ENCODE results near the gene IGSF23. TPM values are rescaled to one million over a fixed set of nuclear protein-coding genes. Genes with fewer than 3 reads are reported as not detected.

IGSF23 gene
- total and polyA plus RNA-seq, 4 donors, result 0.18 to 8.4 TPM; not detected in 2

- ATAC-seq (ENCODE audit: low FRiP score), result no peak
- Histone ChIP-seq H3K4me1 (ENCODE audit: control insufficient read depth in 1 of 2, insufficient read depth in 2 of 2, low read length in 2 of 2) (no peaks in the 10 kb centered on the region), H3K4me3 (ENCODE audit: low read length in 2 of 2) (no peak within 1 kb of the TSS), H3K9me3 (ENCODE audit: control insufficient read depth, low read length) (no peaks in the 10 kb centered on the region), H3K27me3 (ENCODE audit: control insufficient read depth in 1 of 2, insufficient read depth in 2 of 2, low read length in 1 of 2) (no peaks in the 10 kb centered on the region), H3K36me3 (ENCODE audit: control insufficient read depth in 1 of 2, insufficient read depth in 2 of 2, low read length in 1 of 2) (no peaks in the 10 kb centered on the region), H3K27ac (ENCODE audit: low read depth in 1 of 2, low read length in 2 of 2) (no peak within 1 kb of the TSS)
- DNase-seq, result no peak
- WGBS, 2 donors, result 73 to 75% methylated on average over 2 of the region's 2 CpGs
- intact Hi-C loops (cut with DNase I), result no loop called here
Observed at GRCh38 chr19:44671400-44671799, 58.0 kb downstream of the IGSF23 start, which contains the start of gene CEACAM19. Gene CEACAM19, plus strand, starts transcription at chr19:44671482. Its CDS starts 450 bp downstream, at chr19:44671932.

GRCh38 chr19:44672226-44672625 lies 58.9 kb downstream of the IGSF23 start:
- Histone ChIP-seq H3K27me3 (ENCODE audit: control insufficient read depth in 1 of 2, insufficient read depth in 2 of 2, low read length in 1 of 2) (no peaks in the 10 kb centered on the region), H3K4me3 (ENCODE audit: low read length in 2 of 2) (no peak overlapping the region), H3K36me3 (ENCODE audit: control insufficient read depth in 1 of 2, insufficient read depth in 2 of 2, low read length in 1 of 2) (no peaks in the 10 kb centered on the region), H3K4me1 (ENCODE audit: control insufficient read depth in 1 of 2, insufficient read depth in 2 of 2, low read length in 2 of 2) (no peaks in the 10 kb centered on the region), H3K27ac (ENCODE audit: low read depth in 1 of 2, low read length in 2 of 2) (no peak overlapping the region), H3K9me3 (ENCODE audit: control insufficient read depth, low read length) (no peaks in the 10 kb centered on the region)
- ATAC-seq (ENCODE audit: low FRiP score), result no peak
- 81 to 85% methylated on average over 1 of the region's 1 CpG for whole genome bisulfite sequencing, 2 donors
- DNase-seq, result no peak
- intact Hi-C loops (cut with DNase I), result no loop called here

- 82 to 93% methylated on average over 4 of the region's 4 CpGs for WGBS, 2 donors
- DNase-seq, result no peak
- intact Hi-C loops (cut with DNase I), result no loop called here
Observed at GRCh38 chr19:44673510-44673909, 60.1 kb downstream of the IGSF23 start.

GRCh38 chr19:44675521-44675920 lies 62.2 kb downstream of the IGSF23 start:
- no peak for DNase-seq
- H3K4me3 ChIP-seq (ENCODE audit: low read length in 2 of 2), result no peak overlapping the region
- no peak for ATAC-seq (ENCODE audit: low FRiP score)
- H3K27ac ChIP-seq (ENCODE audit: low read depth in 1 of 2, low read length in 2 of 2), result no peak overlapping the region
- intact Hi-C loops (cut with DNase I), result no loop called here
- H3K9me3 ChIP-seq (ENCODE audit: control insufficient read depth, low read length), result no peaks in the 10 kb centered on the region
- H3K27me3 ChIP-seq (ENCODE audit: control insufficient read depth in 1 of 2, insufficient read depth in 2 of 2, low read length in 1 of 2), result no peaks in the 10 kb centered on the region
- H3K4me1 ChIP-seq (ENCODE audit: control insufficient read depth in 1 of 2, insufficient read depth in 2 of 2, low read length in 2 of 2), result no peaks in the 10 kb centered on the region
- no peaks in the 10 kb centered on the region for H3K36me3 ChIP-seq (ENCODE audit: control insufficient read depth in 1 of 2, insufficient read depth in 2 of 2, low read length in 1 of 2)
- 82 to 89% methylated on average over 6 of the region's 6 CpGs for WGBS, 2 donors

More at GRCh38 chr19:44673510-44673909, 60.1 kb downstream of the IGSF23 start:
- H3K36me3 ChIP-seq (ENCODE audit: control insufficient read depth in 1 of 2, insufficient read depth in 2 of 2, low read length in 1 of 2), result no peaks in the 10 kb centered on the region
- ATAC-seq (ENCODE audit: low FRiP score), result no peak
- no peaks in the 10 kb centered on the region for H3K9me3 ChIP-seq (ENCODE audit: control insufficient read depth, low read length)
- no peak overlapping the region for H3K27ac ChIP-seq (ENCODE audit: low read depth in 1 of 2, low read length in 2 of 2)
- no peaks in the 10 kb centered on the region for H3K4me1 ChIP-seq (ENCODE audit: control insufficient read depth in 1 of 2, insufficient read depth in 2 of 2, low read length in 2 of 2)
- H3K27me3 ChIP-seq (ENCODE audit: control insufficient read depth in 1 of 2, insufficient read depth in 2 of 2, low read length in 1 of 2), result no peaks in the 10 kb centered on the region
- no peak overlapping the region for H3K4me3 ChIP-seq (ENCODE audit: low read length in 2 of 2)

GRCh38 chr19:44677019-44677811 lies 63.9 kb downstream of the IGSF23 start:
- Histone ChIP-seq H3K4me3 (ENCODE audit: low read length in 2 of 2) (no peak overlapping the region), H3K27ac (ENCODE audit: low read depth in 1 of 2, low read length in 2 of 2) (no peak overlapping the region), H3K4me1 (ENCODE audit: control insufficient read depth in 1 of 2, insufficient read depth in 2 of 2, low read length in 2 of 2) (no peaks in the 10 kb centered on the region), H3K9me3 (ENCODE audit: control insufficient read depth, low read length) (no peaks in the 10 kb centered on the region), H3K36me3 (ENCODE audit: control insufficient read depth in 1 of 2, insufficient read depth in 2 of 2, low read length in 1 of 2) (peaks cover 0 to 2% of the 10 kb centered on the region in 2 donors), H3K27me3 (ENCODE audit: control insufficient read depth in 1 of 2, insufficient read depth in 2 of 2, low read length in 1 of 2) (no peaks in the 10 kb centered on the region)
- intact Hi-C loops (cut with DNase I), result no loop called here
- DNase-seq (no peak), ATAC-seq (ENCODE audit: low FRiP score) (no peak)
- 44 to 50% methylated on average over 8 of the region's 8 CpGs for WGBS, 2 donors

GRCh38 chr19:44680536-44680935 lies 67.2 kb downstream of the IGSF23 start:
- no peak for DNase-seq
- H3K4me3 ChIP-seq (ENCODE audit: low read length in 2 of 2), result no peak overlapping the region
- ATAC-seq (ENCODE audit: low FRiP score), result no peak
- intact Hi-C loops (cut with DNase I), result no loop called here
- no peaks in the 10 kb centered on the region for H3K9me3 ChIP-seq (ENCODE audit: control insufficient read depth, low read length)
- no peaks in the 10 kb centered on the region for H3K4me1 ChIP-seq (ENCODE audit: control insufficient read depth in 1 of 2, insufficient read depth in 2 of 2, low read length in 2 of 2)
- H3K27ac ChIP-seq (ENCODE audit: low read depth in 1 of 2, low read length in 2 of 2), result no peak overlapping the region
- no peaks in the 10 kb centered on the region for H3K27me3 ChIP-seq (ENCODE audit: control insufficient read depth in 1 of 2, insufficient read depth in 2 of 2, low read length in 1 of 2)
- peaks cover 0 to 2% of the 10 kb centered on the region in 2 donors for H3K36me3 ChIP-seq (ENCODE audit: control insufficient read depth in 1 of 2, insufficient read depth in 2 of 2, low read length in 1 of 2)

- intact Hi-C loops (cut with DNase I), result no loop called here
- no peaks in the 10 kb centered on the region for H3K9me3 ChIP-seq (ENCODE audit: control insufficient read depth, low read length)
- DNase-seq (no peak), ATAC-seq (ENCODE audit: low FRiP score) (peak; percentile 30)
- no peaks in the 10 kb centered on the region for H3K27me3 ChIP-seq (ENCODE audit: control insufficient read depth in 1 of 2, insufficient read depth in 2 of 2, low read length in 1 of 2)
- no peak overlapping the region for H3K27ac ChIP-seq (ENCODE audit: low read depth in 1 of 2, low read length in 2 of 2)
- H3K4me3 ChIP-seq (ENCODE audit: low read length in 2 of 2), result no peak overlapping the region
- WGBS, 2 donors, result 86 to 87% methylated on average over 14 to 15 of the region's 15 CpGs
- no peaks in the 10 kb centered on the region for H3K4me1 ChIP-seq (ENCODE audit: control insufficient read depth in 1 of 2, insufficient read depth in 2 of 2, low read length in 2 of 2)
- peaks cover 0 to 2% of the 10 kb centered on the region in 2 donors for H3K36me3 ChIP-seq (ENCODE audit: control insufficient read depth in 1 of 2, insufficient read depth in 2 of 2, low read length in 1 of 2)
Observed at GRCh38 chr19:44681992-44682790, 68.8 kb downstream of the IGSF23 start.

GRCh38 chr19:44682807-44683206 lies 69.4 kb downstream of the IGSF23 start:
- H3K4me1 ChIP-seq (ENCODE audit: control insufficient read depth in 1 of 2, insufficient read depth in 2 of 2, low read length in 2 of 2), result no peaks in the 10 kb centered on the region
- H3K4me3 ChIP-seq (ENCODE audit: low read length in 2 of 2), result no peak overlapping the region
- ATAC-seq (ENCODE audit: low FRiP score), result no peak
- intact Hi-C loops (cut with DNase I), result no loop called here
- no peak for DNase-seq
- H3K36me3 ChIP-seq (ENCODE audit: control insufficient read depth in 1 of 2, insufficient read depth in 2 of 2, low read length in 1 of 2), result peaks cover 0 to 2% of the 10 kb centered on the region in 2 donors
- 88 to 93% methylated on average over 2 of the region's 2 CpGs for WGBS, 2 donors
- no peak overlapping the region for H3K27ac ChIP-seq (ENCODE audit: low read depth in 1 of 2, low read length in 2 of 2)
- H3K9me3 ChIP-seq (ENCODE audit: control insufficient read depth, low read length), result no peaks in the 10 kb centered on the region
- H3K27me3 ChIP-seq (ENCODE audit: control insufficient read depth in 1 of 2, insufficient read depth in 2 of 2, low read length in 1 of 2), result no peaks in the 10 kb centered on the region

Data from aorta (tissue), 5 donors.